HCT116 (cell line): ENCODE measurements around the gene TANGO6. TPM values are rescaled to one million over a fixed set of nuclear protein-coding genes. Genes with fewer than 3 reads are reported as not detected.

Source experiments
- ATAC-seq: fragments of 200-7000 bp; cut with Tn5 transposase; 2 replicates; pipeline ENCODE4 v1.9.1; 2020; ENCODE audit warnings: mild to moderate bottlenecking, moderate library complexity
- BruUV-seq: library from RNA; stranded (reverse); fragments of 400-500 nt; replicated peaks from 2 replicates; lab custom pipeline; 2021; lab: Mats Ljungman, UMichigan
- CTCF ChIA-PET: fragments of 300-600 bp; sonication (Branson Sonifier 250); formaldehyde crosslinking; loops from one replicate; lab custom pipeline; 2021; ENCODE audit warnings: antibody characterized with exemption; lab: Charles Lee
- POLR2A ChIA-PET: fragments of 300-600, 350-600 bp; sonication (Branson Sonifier 250); formaldehyde crosslinking; loops from one replicate; lab custom pipeline; 2021; ENCODE audit warnings: antibody characterized with exemption; lab: Charles Lee
- RAD21 ChIA-PET, 2 experiments: fragments of 300-600 bp; sonication (Branson Sonifier 250); formaldehyde crosslinking; loops; one replicate each; lab custom pipeline; 2023; ENCODE audit warnings: low total read pairs in 2 of 2; ENCODE audit not compliant: uncharacterized antibody in 2 of 2, unreplicated experiment in 2 of 2, low non-redundant PET in 1 of 2; lab: Charles Lee
- DNase-seq: peaks from one replicate; pipeline ENCODE4 v3.0.0-alpha.2; 2010; ENCODE audit warnings: low read depth, low spot score
- H2AFZ ChIP-seq: fragments of 200-600 bp; shearing (Covaris generic), sonication (generic); 2 replicates; pipeline ENCODE4 v1.6.1; 2017; ENCODE audit warnings: low read depth, mixed run types, mixed read lengths, antibody characterized with exemption, low read length; ENCODE audit not compliant: poor library complexity, severe bottlenecking
- H3K27ac ChIP-seq: 2 replicates; pipeline ENCODE4 v1.5.1; 2012; ENCODE audit warnings: low read depth, low read length
- H3K27me3 ChIP-seq: fragments of 200-600 bp; sonication (generic); 2 replicates; pipeline ENCODE4 v1.6.1; 2016; ENCODE audit warnings: mixed run types, low read length, mixed read lengths; ENCODE audit not compliant: insufficient read depth
- H3K36me3 ChIP-seq, 2 experiments: fragments of 200-500 bp in 1 of 2; fragments of 200-600 bp in 1 of 2; sonication (Bioruptor generic) in 1 of 2; sonication (generic) in 1 of 2; 2 replicates each; pipeline versions ENCODE4 v1.5.1 to v1.6.1; 2014 to 2016; ENCODE audit warnings: low read length in 2 of 2, inconsistent platforms in 1 of 2, mixed read lengths in 1 of 2, mixed run types in 1 of 2; ENCODE audit not compliant: insufficient read depth in 2 of 2, control insufficient read depth in 1 of 2
- H3K4me1 ChIP-seq, 2 experiments: fragments of 200-600 bp in 1 of 2; sonication (generic) in 1 of 2; 2 replicates each; pipeline versions ENCODE4 v1.5.1 to v1.6.1; 2012 to 2017; ENCODE audit warnings: low read length in 2 of 2, inconsistent platforms in 1 of 2, mild to moderate bottlenecking in 1 of 2, mixed read lengths in 1 of 2, mixed run types in 1 of 2, moderate library complexity in 1 of 2; ENCODE audit not compliant: insufficient read depth in 2 of 2, control insufficient read depth in 1 of 2
- H3K4me2 ChIP-seq: fragments of 200-600 bp; sonication (generic); 2 replicates; pipeline ENCODE4 v1.6.1; 2017; ENCODE audit warnings: mixed run types, low read length, mixed read lengths
- H3K4me3 ChIP-seq, 2 experiments: fragments of 200-600 bp in 1 of 2; sonication (generic) in 1 of 2; replicated peaks in 1 of 2; 2 replicates each; pipeline ENCODE4 v1.5.1; 2011 to 2016; ENCODE audit warnings: low read length in 2 of 2, control low read depth in 1 of 2, low read depth in 1 of 2, mild to moderate bottlenecking in 1 of 2, mixed read lengths in 1 of 2, mixed run types in 1 of 2
- H3K79me2 ChIP-seq: fragments of 200-600 bp; sonication (generic); 2 replicates; pipeline ENCODE4 v1.6.1; 2017; ENCODE audit warnings: mild to moderate bottlenecking, mixed run types, low read length, moderate library complexity, mixed read lengths; ENCODE audit not compliant: insufficient read depth
- H3K9ac ChIP-seq: fragments of 200-600 bp; sonication (generic); 2 replicates; pipeline ENCODE4 v1.6.1; 2016; ENCODE audit warnings: low read length, mixed read lengths
- H3K9me2 ChIP-seq: fragments of 200-600 bp; sonication (generic), shearing (Covaris generic); 2 replicates; pipeline ENCODE4 v1.6.1; 2017; ENCODE audit warnings: mixed run types, mild to moderate bottlenecking, moderate library complexity; ENCODE audit not compliant: insufficient read depth
- H3K9me3 ChIP-seq, 2 experiments: fragments of 200-500 bp in 1 of 2; fragments of 200-600 bp in 1 of 2; sonication (Bioruptor generic) in 1 of 2; sonication (generic) in 1 of 2; 2 replicates each; pipeline ENCODE4 v1.6.1; 2014 to 2017; ENCODE audit warnings: low read length in 2 of 2, mixed read lengths in 2 of 2, inconsistent platforms in 1 of 2, low read depth in 1 of 2, mild to moderate bottlenecking in 1 of 2, mixed run types in 1 of 2, moderate library complexity in 1 of 2; ENCODE audit not compliant: control insufficient read depth in 1 of 2, insufficient read depth in 1 of 2
- H4K20me1 ChIP-seq: fragments of 200-600 bp; sonication (generic), shearing (Covaris generic); 2 replicates; pipeline ENCODE4 v1.6.1; 2017; ENCODE audit warnings: mixed run types, mild to moderate bottlenecking, moderate library complexity; ENCODE audit not compliant: insufficient read depth
- CBX3 ChIP-seq: IDR thresholded peaks from 2 replicates; pipeline ENCODE4 v1.6.1; 2012; ENCODE audit warnings: low read depth
- CEBPB ChIP-seq: IDR thresholded peaks from 2 replicates; pipeline ENCODE4 v1.6.1; 2012; ENCODE audit warnings: low read depth
- CTCF ChIP-seq, 3 experiments: fragments of 200-600 bp in 1 of 3; sonication (generic) in 1 of 3; IDR thresholded peaks in 2 of 3; conservative IDR thresholded peaks in 1 of 3; 2 replicates each; pipeline ENCODE4 v1.5.1; 2012 to 2017; ENCODE audit warnings: low read depth in 2 of 3, low read length in 2 of 3, antibody characterized with exemption in 1 of 3, borderline replicate concordance in 1 of 3, control low read depth in 1 of 3, mild to moderate bottlenecking in 1 of 3, mixed read lengths in 1 of 3, mixed run types in 1 of 3, moderate library complexity in 1 of 3; ENCODE audit not compliant: insufficient read depth in 1 of 3
- EZH2 ChIP-seq: fragments of 200-600 bp; sonication (generic); IDR thresholded peaks from 2 replicates; pipeline ENCODE4 v1.6.1; 2017; ENCODE audit warnings: antibody characterized with exemption, mixed run types
- EZH2phosphoT487 ChIP-seq: fragments of 200-600 bp; IDR thresholded peaks from 2 replicates; pipeline ENCODE4 v1.6.1; 2018; ENCODE audit warnings: antibody characterized with exemption, borderline replicate concordance
- JUND ChIP-seq: IDR thresholded peaks from 2 replicates; pipeline ENCODE4 v1.6.1; 2012
- MAX ChIP-seq: IDR thresholded peaks from 2 replicates; pipeline ENCODE4 v1.6.1; 2012
- RAD21 ChIP-seq: IDR thresholded peaks from 2 replicates; pipeline ENCODE4 v1.6.1; 2012; ENCODE audit warnings: low read depth, mild to moderate bottlenecking
- REST ChIP-seq: IDR thresholded peaks from 2 replicates; pipeline ENCODE4 v1.6.1; 2012; ENCODE audit warnings: low read depth
- SIN3A ChIP-seq: IDR thresholded peaks from 2 replicates; pipeline ENCODE4 v1.6.1; 2012; ENCODE audit warnings: low read depth
- SP1 ChIP-seq: IDR thresholded peaks from 2 replicates; pipeline ENCODE4 v1.6.1; 2012; ENCODE audit warnings: low read depth
- SRF ChIP-seq: IDR thresholded peaks from 2 replicates; pipeline ENCODE4 v1.6.1; 2012; ENCODE audit warnings: low read depth
- TCF7L2 ChIP-seq: IDR thresholded peaks from 2 replicates; pipeline ENCODE4 v1.7.0; 2011; ENCODE audit warnings: borderline replicate concordance, inconsistent platforms; ENCODE audit not compliant: insufficient read depth, insufficient read length; ENCODE audit errors: extremely low read depth
- ZFX ChIP-seq: fragments of 450-650 bp; IDR thresholded peaks from 2 replicates; pipeline ENCODE4 v1.6.1; 2017
- intact Hi-C: fragments of 100-400 bp; cut with micrococcal nuclease; formaldehyde crosslinking; loops from 2 replicates; pipeline ENCODE4 v1.10.0; 2022
- total RNA-seq: library from RNA; stranded (reverse); gene quantifications from one replicate; pipeline ENCODE4 v1.2.1, GENCODE V29; 2021; ENCODE audit not compliant: unreplicated experiment

Gene TANGO6
- total RNA-seq, 1 experiment from 2014 or later, result 16.4 TPM

- ATAC-seq (no peak), DNase-seq (no peak)
- Histone ChIP-seq H3K9me3 (peaks cover 0 to 5% of the 10 kb centered on the region in 2 experiments; a peak in 2 of 4 replicates), H3K4me2 (no peak overlapping the region), H4K20me1 (no peaks in the 10 kb centered on the region), H3K4me1 (peaks cover 30 to 62% of the 10 kb centered on the region in 2 experiments), H3K4me3 (no peak overlapping the region), H3K27me3 (no peaks in the 10 kb centered on the region), H3K36me3 (0 out of 4 replicates have a peak, but pooled peaks cover 0 to 4% of the 10 kb centered on the region in 2 experiments), H3K79me2 (no peaks in the 10 kb centered on the region), H3K9me2 (no peaks in the 10 kb centered on the region), H2AFZ (no peak overlapping the region), H3K9ac (no peak overlapping the region), H3K27ac (no peak overlapping the region)
- RAD21 ChIA-PET, result no interaction called here
- POLR2A ChIA-PET, result no interaction called here
- no TSS peak for BruUV-seq
- CTCF ChIA-PET, result no interaction called here
- no peak for TF ChIP-seq EZH2
- no peak for TF ChIP-seq TCF7L2
- no peak for TF ChIP-seq CEBPB
- TF ChIP-seq REST, result no peak
- no peak for TF ChIP-seq CTCF (IDR thresholded peaks at IDR 0.05 in 2 of 3, conservative IDR thresholded peaks at IDR 0.05 in 1 of 3; ENCODE audit: borderline replicate concordance in 1 of 3, insufficient read depth in 1 of 3, low read depth in 2 of 3, low read length in 2 of 3)
- no peak for TF ChIP-seq MAX
- TF ChIP-seq ZFX, result no peak
- TF ChIP-seq RAD21, result no peak
- no peak for TF ChIP-seq JUND
- TF ChIP-seq CBX3, result no peak
- TF ChIP-seq SIN3A, result no peak
- no peak for TF ChIP-seq SP1
- TF ChIP-seq EZH2phosphoT487, result no peak
- TF ChIP-seq SRF, result no peak
- intact Hi-C loops, result loop anchor here (5.0 kb wide), 1 partner anchor 125 kb away; no protein-coding TSS in a partner anchor
Measured at GRCh38 chr16:68997564-68997963, 154.2 kb downstream of the TANGO6 start.
